SKM-1 (cell line): ENCODE measurements around the gene ROBO4.

Experiments
- DNase-seq: peaks from one replicate; lab custom pipeline; 2025; ENCODE audit not compliant: unreplicated experiment; lab: John Stamatoyannopoulos, UW

Gene ROBO4

GRCh38 chr11:124919898-124920297 lies 22.2 kb upstream of the ROBO4 start:
- DNase-seq = no peak

DNA sequence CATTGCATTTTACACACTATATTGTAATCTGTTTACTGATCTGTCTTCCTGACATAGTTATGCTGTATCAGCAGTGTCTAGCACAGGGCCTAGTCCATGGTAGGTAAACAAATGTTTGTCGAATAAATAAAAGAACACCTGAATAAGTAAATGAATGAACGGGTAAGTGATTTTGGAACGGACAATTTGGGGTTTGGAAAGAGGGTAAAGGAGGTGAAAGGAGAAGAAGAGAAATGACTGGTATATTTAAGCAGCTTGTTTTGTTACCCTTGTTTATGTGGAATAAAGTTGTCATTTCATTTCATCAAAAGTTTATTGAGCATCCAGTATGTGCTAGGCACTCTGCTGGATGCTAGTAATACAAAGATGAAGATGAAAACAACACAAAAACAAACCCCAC lies 21.3 kb upstream of the ROBO4 start, which contains the start of gene HEPN1:
TSS of gene HEPN1 (plus strand) at position 301 of the 400 bp plus-strand sequence.
- no peak for DNase-seq

DNA sequence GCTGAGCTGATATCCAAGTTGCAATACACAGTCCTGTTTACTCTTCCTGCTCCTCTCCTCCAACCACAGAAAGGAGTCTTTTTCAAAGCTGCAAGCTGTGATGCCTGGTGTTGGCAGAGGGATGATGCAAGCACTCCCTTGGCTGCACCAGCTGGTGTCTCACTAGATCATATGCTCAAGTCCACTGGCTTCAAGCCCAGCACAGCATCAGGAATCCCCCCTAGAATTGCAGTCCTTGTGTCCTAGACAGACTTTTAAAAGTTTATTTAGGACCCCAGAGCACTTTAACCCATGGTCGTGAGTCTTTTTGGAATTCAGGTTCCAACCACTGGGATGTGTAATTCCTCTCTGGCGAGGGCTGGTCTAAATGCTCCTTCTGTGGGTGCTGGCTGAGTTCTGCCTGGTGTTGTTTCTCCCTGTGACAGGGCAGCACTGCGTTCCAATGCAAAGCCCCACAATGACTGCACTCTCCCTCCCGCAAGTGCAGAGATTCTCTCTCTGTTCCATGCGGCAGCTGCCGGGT lies 19.5 kb upstream of the ROBO4 start:
- no peak for DNase-seq

DNA sequence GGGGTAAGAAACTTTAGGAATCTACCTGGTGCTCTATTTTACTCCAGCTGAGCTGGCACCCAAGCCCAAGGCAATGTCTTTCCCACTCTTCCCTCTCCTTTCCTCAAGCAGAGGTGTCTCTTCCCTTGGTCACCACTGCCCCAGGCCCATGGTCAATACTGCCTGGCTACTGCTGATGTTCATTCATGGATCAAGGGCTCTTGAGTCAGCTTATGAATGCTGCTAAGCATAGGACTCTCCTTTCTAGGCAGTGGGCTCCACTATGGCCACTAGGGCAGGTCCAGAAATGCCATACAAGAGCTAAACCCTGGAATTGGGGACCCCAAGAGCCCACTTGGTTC lies 18.7 kb upstream of the ROBO4 start:
- no peak for DNase-seq

GRCh38 chr11:124915541-124916369 lies 18.1 kb upstream of the ROBO4 start:
- no peak for DNase-seq

GRCh38 chr11:124902616-124903015 lies 5.0 kb upstream of the ROBO4 start:
- no peak for DNase-seq

DNA sequence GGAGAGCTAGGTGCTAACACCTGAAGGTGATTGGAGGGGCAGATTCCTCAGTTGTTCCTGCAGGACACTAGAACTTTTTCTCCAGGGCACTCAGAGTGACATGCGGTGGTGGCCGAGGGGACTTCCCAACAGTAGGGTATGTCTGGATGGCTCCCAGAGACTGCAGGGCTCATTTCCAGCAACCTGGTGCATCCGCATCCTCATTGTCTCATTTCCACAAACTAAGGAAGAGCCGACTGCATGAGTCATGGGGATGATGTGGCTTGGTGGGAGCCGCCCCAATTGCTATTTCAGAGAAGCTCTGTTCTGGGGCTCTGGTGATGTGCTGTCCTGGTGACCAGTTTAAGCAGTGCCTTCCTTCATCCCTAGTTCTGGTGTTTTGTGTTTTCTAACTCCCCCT lies 2.8 kb upstream of the ROBO4 start:
- DNase-seq = no peak

DNA sequence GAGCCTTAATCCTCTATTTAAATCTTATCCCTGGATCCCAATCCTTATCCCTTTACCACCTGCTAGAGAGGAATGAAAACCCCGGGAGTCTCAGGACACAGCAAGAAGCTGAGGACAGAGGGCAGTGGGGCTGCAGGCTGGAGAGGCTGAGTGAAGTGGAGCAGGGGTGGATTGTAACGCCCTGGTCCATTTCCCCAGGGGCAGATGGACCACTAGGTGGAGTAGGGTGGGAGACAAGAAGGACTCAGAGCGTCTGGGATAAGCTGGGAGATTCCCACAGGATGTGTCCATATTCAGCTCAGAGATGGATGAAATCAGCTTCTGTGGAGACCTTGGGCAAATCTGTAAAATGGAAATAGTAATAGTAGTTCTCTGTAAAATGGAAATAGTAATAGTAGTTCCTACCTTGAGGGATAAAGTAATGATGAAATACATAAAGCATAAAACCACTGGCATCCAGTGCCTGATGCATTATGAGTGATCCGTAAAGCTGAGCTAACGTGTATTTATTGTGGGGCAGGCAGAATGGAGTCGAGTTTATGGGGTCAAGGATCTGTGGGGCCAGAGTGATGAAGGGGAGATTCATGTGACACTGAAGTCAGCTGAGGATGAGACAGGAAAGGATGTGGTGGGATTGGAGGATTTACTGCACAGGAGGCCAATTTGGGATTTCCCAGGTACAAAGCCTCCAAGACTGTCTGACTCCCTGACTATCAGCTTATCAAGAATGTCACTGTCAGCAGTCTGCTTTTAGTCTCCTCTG lies 1.9 kb upstream of the ROBO4 start:
- no peak for DNase-seq

- no peak for DNase-seq
Measured at GRCh38 chr11:124898711-124899110, 1.0 kb upstream of the ROBO4 start.

DNA sequence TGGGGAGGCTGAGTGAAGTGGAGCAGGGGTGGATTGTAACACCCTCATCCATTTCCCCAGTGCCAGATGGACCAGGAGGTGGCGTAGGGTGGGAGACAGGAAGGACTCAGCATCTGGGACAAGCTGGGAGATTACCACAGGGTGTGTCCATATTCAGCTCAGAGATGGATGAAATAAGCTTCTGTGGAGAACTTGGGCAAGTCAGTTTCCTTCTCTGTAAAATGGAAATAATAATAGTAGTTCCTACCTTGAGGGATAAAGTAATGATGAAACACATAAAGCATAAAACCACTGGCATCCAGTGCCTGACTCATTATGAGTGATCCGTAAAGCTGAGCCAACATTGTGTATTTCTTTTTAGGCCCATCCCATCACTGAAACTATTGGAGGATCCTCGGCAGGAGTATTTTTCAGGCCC lies 607 bp upstream of the ROBO4 start:
- DNase-seq = no peak

- DNase-seq = no peak
Measured at GRCh38 chr11:124896821-124897391, 759 bp downstream of the ROBO4 start.

GRCh38 chr11:124896071-124896750 lies 1.5 kb downstream of the ROBO4 start:
- no peak for DNase-seq

GRCh38 chr11:124895471-124895971 lies 2.1 kb downstream of the ROBO4 start:
- no peak for DNase-seq

GRCh38 chr11:124894606-124895430 lies 2.8 kb downstream of the ROBO4 start:
- DNase-seq = no peak

DNA sequence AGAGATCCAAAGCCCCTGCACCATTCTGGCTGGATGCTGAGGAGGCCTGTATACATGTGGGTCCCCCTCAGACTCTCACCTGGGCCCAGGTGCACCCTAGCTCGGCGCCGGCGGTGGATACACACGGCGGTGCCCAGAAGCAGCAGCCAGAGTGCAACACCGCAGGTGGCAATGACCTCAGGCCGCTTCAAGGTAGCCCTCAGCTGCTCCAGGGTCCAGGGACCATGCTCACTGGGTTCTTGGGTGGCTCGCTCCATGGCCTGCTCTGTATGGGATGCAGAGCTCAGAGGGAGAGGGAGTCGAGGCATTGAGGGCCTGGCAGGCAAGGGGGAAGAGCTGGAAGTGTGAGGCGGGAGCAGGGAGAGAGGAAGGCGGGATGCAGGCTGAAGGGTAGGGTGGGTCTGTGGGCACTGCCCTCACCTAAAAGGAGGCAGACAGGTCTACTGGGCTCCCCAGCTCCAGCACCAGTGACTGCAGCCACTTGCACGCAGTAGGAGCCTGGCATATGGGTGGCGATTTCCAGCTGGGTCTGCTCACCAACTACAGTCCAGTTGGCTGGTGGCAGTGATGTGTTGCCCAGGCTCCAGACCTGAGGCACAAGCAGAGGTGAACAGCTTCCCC lies 3.8 kb downstream of the ROBO4 start:
- no peak for DNase-seq

DNA sequence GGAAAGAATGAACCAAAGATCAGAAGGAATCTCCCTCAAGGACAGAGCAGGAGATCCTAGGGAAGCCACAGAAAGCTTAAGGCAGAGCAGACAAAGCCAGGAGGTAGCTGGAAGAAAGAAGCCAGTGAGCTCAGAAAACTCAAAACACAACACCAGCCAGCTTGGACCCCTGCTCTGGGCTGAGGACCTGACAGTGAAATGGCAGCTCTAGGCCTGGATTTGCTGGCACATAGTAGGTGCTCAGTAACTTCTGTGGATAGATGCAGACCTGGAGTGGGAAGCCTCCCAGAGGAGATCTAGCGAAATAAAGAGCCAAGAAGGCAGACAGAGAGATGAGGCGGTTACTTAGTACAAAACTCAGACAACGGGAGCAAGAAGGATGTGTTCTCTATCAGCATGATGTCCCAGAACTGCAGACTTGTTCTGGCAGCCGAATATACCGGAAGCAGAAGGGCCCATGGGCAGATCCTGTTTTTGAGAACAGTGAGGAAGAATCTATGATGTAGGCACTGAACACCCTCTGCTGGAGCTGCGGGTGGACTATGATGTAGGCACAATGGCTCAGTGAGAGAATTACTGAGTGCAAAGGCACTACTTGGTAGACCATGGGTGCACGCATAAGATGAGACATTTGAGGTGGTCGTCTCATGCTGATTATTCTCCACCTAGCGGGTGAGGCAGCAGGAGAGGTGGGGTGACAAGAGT lies 4.8 kb downstream of the ROBO4 start:
- no peak for DNase-seq

- DNase-seq = no peak
Measured at GRCh38 chr11:124892146-124892545, 5.5 kb downstream of the ROBO4 start.

- DNase-seq = no peak
Measured at GRCh38 chr11:124891373-124891861, 6.2 kb downstream of the ROBO4 start.
